GM10266 (cell line): Measurements from ENCODE around the gene C2orf42.

ENCODE experiments used
- DNase-seq: peaks from one replicate; pipeline ENCODE4 v3.0.0; 2012; ENCODE audit errors: extremely low spot score
- CTCF ChIP-seq: IDR thresholded peaks from 2 replicates; pipeline ENCODE4 v1.5.1; 2012; ENCODE audit warnings: mild to moderate bottlenecking, low read depth; ENCODE audit not compliant: control insufficient read depth, insufficient read depth; ENCODE audit errors: missing control alignments

Gene C2orf42

GRCh38 chr2:70124983-70125480 lies 65.8 kb downstream of the C2orf42 start:
- DNase-seq, result no peak
- TF ChIP-seq CTCF, result no peak

GRCh38 chr2:70123829-70124116 lies 67.0 kb downstream of the C2orf42 start:
- TF ChIP-seq CTCF, result no peak
- DNase-seq, result no peak

GRCh38 chr2:70123051-70123828 lies 67.6 kb downstream of the C2orf42 start:
- DNase-seq, result no peak
- no peak for TF ChIP-seq CTCF

- no peak for DNase-seq
- TF ChIP-seq CTCF, result no peak
These were observed 68.3 kb downstream of the C2orf42 start for GRCh38 chr2:70122470-70122869.

- DNase-seq, result no peak
- TF ChIP-seq CTCF, result no peak
These were observed 69.0 kb downstream of the C2orf42 start for GRCh38 chr2:70121627-70122372.

GRCh38 chr2:70118798-70119454 lies 71.9 kb downstream of the C2orf42 start:
- DNase-seq, result no peak
- TF ChIP-seq CTCF, result no peak
